GM10266 (cell line): ENCODE results near the gene LUM.

Experiments used
- DNase-seq: peaks from one replicate; pipeline ENCODE4 v3.0.0; 2012; ENCODE audit errors: extremely low spot score
- TF ChIP-seq, protein P1 (sequence below): IDR thresholded peaks from 2 replicates; pipeline ENCODE4 v1.5.1; 2012; ENCODE audit warnings: mild to moderate bottlenecking, low read depth; ENCODE audit not compliant: control insufficient read depth, insufficient read depth; ENCODE audit errors: missing control alignments

LUM gene

DNA sequence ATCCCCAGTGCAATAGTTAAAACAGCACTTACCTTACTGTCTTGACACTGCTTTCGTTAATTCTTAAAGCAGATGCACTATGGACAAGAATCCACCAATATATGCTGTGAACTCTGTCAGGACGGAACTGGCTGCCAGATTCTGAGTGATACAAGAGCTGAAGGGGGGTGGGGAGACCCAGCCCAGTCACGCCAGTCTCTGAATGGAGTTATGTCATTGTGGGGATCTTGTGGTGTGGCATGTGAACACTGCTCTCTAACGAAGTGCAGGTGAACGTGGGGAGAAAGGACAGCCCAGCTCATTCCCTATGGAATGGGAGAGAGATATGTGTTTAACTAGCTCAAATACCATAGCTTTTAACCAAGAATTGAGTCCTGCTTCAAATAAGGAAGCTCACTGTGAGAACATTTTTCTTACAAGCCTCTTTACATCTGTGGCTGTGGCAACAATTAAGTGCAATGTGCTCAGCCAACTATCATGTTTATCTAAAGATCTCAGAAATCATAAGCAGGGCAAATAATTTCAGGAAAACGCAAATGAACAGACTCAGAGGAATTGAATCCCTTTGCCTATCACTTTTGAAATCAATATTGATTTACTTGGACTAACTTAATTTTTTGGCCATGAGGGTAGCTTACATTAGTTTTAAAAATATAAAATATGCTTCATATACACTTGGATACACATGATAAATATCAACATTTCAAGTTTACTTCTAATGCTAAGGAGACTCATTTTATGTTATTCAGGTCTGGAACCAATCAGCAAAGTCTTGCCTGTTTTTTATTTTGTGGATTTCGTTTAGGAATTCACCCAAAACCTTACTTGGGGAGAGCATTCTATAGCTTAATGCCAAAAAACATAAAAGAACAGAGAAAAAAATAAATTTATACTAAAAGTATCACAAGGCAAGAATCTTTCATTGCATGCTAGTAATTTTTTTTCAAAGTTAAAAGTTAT lies at the start of gene LUM:
LUM (minus strand) TSS at position 129 of the 960 bp plus-strand sequence. CDS start 2,515 bp downstream, outside the sequence.
- TF ChIP-seq, protein P1, sequence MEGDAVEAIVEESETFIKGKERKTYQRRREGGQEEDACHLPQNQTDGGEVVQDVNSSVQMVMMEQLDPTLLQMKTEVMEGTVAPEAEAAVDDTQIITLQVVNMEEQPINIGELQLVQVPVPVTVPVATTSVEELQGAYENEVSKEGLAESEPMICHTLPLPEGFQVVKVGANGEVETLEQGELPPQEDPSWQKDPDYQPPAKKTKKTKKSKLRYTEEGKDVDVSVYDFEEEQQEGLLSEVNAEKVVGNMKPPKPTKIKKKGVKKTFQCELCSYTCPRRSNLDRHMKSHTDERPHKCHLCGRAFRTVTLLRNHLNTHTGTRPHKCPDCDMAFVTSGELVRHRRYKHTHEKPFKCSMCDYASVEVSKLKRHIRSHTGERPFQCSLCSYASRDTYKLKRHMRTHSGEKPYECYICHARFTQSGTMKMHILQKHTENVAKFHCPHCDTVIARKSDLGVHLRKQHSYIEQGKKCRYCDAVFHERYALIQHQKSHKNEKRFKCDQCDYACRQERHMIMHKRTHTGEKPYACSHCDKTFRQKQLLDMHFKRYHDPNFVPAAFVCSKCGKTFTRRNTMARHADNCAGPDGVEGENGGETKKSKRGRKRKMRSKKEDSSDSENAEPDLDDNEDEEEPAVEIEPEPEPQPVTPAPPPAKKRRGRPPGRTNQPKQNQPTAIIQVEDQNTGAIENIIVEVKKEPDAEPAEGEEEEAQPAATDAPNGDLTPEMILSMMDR: no peak
- DNase-seq: no peak

DNA sequence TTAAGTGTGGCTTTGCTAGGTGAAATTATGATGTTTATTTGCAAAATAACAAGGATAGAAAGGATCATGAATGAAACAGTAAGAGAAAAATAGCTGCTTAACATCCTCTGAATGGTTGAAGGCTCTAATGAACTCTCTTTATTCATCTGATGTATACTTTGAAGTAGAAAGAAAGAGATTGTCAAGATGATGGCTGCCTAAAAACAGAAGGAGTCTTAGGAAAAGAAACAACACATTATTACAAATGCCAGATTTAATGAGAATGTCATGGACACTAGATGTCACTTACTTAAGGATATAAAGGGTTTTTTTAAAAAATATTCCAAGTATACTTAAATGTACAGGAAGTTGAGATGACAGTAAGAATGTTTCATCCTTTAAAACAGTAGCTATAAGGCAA lies 49.7 kb upstream of the LUM start:
- DNase-seq: no peak
- TF ChIP-seq, protein P1: no peak

DNA sequence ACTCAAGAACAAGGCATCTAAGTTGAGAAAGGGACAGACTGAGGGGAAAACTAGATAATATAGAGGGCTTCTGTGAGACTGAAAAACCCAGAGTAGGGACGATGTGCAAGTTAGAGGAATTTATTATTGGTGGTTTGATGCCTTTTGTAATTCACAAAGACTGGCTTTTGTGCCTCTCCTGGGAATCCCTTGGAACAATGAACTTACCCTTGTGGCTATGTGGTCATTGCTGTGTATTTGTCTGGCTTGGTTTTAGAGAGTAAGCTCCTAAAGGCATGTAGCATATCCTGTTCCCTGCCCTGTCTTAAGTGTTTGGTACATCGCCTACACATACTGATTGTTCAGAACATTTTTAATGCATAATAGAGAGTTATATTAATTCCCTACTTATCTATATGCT lies 44.7 kb upstream of the LUM start:
- TF ChIP-seq, protein P1: no peak
- no peak for DNase-seq

- DNase-seq: no peak
- TF ChIP-seq, protein P1: no peak
Observed at GRCh38 chr12:91154131-91154530, 42.8 kb upstream of the LUM start.

GRCh38 chr12:91144053-91144452 lies 32.8 kb upstream of the LUM start:
- TF ChIP-seq, protein P1: no peak
- no peak for DNase-seq

DNA sequence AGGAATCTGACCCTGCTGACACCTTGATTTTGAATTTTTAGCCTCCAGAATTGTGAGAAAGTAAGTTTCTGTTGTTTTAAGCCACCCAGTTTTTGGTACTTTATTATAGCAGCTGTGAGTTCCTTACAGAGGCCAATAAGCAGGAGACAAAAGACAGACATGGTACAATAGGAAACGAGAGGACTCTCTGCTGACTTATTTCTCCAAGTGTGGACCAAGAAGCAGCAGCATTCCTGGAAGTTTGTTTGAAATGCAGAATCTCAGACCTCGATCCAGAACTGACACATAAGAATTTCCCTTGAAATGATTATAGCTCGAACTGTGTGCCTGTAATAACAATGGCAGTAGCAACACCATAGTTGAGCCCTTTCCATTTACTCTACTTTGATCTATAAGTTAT lies 31.9 kb upstream of the LUM start:
- no peak for DNase-seq
- TF ChIP-seq, protein P1: no peak

DNA sequence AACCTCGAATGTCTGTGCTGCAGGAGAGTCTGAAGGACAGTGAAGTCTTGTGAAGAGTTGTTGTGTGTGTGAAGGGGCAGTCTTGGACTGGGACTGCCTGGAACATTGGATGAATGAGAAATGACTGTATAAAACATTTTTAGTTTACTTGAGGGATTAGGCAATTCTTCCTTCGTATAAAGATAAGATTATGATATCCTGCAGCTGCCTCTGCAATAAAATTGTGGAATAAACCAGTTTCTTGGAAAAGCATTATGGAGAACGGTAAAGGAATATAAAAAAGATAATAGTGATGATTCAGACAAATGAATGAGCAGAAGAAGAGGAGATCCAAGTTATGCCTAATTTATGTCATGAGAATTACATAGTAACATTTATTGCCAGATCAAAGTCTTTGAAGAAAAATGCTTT lies 30.9 kb upstream of the LUM start:
- TF ChIP-seq, protein P1: no peak
- no peak for DNase-seq
